Renal cortical epithelial cell (primary cell): ENCODE measurements around the gene KRTAP4-7. TPM values are rescaled to one million over a fixed set of nuclear protein-coding genes. Genes with fewer than 3 reads are reported as not detected.
"Not testable (repeated sequence)": the region's sequence is repeated elsewhere in the genome, so short reads cannot be mapped to it uniquely, and the experiment has no call there.

Experiments used
- DNase-seq: peaks from one replicate; pipeline ENCODE4 v3.0.0-alpha.2; 2011; ENCODE audit warnings: low read depth
- total RNA-seq: library from RNA; depleted of rRNA; stranded (reverse); fragments of >200 nt; gene quantifications from 2 replicates; pipeline ENCODE4 v1.2.3, GENCODE V29; 2014

Gene KRTAP4-7
- total RNA-seq, 1 donor from 2014 or later, result not detected

GRCh38 chr17:41108728-41109386, 24.9 kb downstream of the KRTAP4-7 start:
- DNase-seq, result not testable (repeated sequence)

- DNase-seq, result no peak
These were observed 27.4 kb downstream of the KRTAP4-7 start for GRCh38 chr17:41111151-41111885.

GRCh38 chr17:41116297-41116696, 32.3 kb downstream of the KRTAP4-7 start:
- no peak for DNase-seq

GRCh38 chr17:41117846-41118386, 34.0 kb downstream of the KRTAP4-7 start, which contains the start of gene KRTAP4-11:
TSS of gene KRTAP4-11 (minus strand) at chr17:41118373. CDS start at chr17:41118315, 58 bp downstream.
- DNase-seq, result not testable (repeated sequence)

GRCh38 chr17:41118721-41119120, 34.8 kb downstream of the KRTAP4-7 start:
- no peak for DNase-seq

GRCh38 chr17:41119696-41120690, 36.0 kb downstream of the KRTAP4-7 start:
- not testable (repeated sequence) for DNase-seq

GRCh38 chr17:41121742-41122141, 37.8 kb downstream of the KRTAP4-7 start:
- no peak for DNase-seq

- DNase-seq, result not testable (repeated sequence)
These were observed 39.5 kb downstream of the KRTAP4-7 start for GRCh38 chr17:41123292-41123990.

- not testable (repeated sequence) for DNase-seq
These were observed 40.0 kb downstream of the KRTAP4-7 start, which contains the start of gene KRTAP4-12 for GRCh38 chr17:41123991-41124371. TSS of gene KRTAP4-12 (minus strand) at chr17:41124182. CDS start at chr17:41124122, 60 bp downstream.

- no peak for DNase-seq
These were observed 41.1 kb downstream of the KRTAP4-7 start for GRCh38 chr17:41125064-41125463.

- no peak for DNase-seq
These were observed 42.5 kb downstream of the KRTAP4-7 start for GRCh38 chr17:41126412-41126811.

GRCh38 chr17:41127371-41127770, 43.4 kb downstream of the KRTAP4-7 start:
- DNase-seq, result no peak

GRCh38 chr17:41131979-41132378, 48.0 kb downstream of the KRTAP4-7 start:
- peak; percentile 57 for DNase-seq

GRCh38 chr17:41133880-41134735, 50.2 kb downstream of the KRTAP4-7 start:
- no peak for DNase-seq

Other genes with a start within 250 kb of the KRTAP4-7 start
- not detected in 2 replicates for gene KRT12, start 216.9 kb upstream of the KRTAP4-7 start, total RNA-seq
- not detected in 2 replicates for gene KRT20, start 198.9 kb upstream of the KRTAP4-7 start, total RNA-seq
- gene KRT23, start 146.5 kb upstream of the KRTAP4-7 start, total RNA-seq, result 1.2 and 68.1 TPM in 2 replicates
- gene KRT39, start 117.2 kb upstream of the KRTAP4-7 start, total RNA-seq, result not detected in 2 replicates
- not detected in 2 replicates for gene KRT40, start 99.8 kb upstream of the KRTAP4-7 start, total RNA-seq
- gene KRTAP3-3, start 90.0 kb upstream of the KRTAP4-7 start, total RNA-seq, result not detected in 2 replicates
- gene KRTAP3-2, start 84.2 kb upstream of the KRTAP4-7 start, total RNA-seq, result not detected in 2 replicates
- not detected in 2 replicates for gene KRTAP3-1, start 75.0 kb upstream of the KRTAP4-7 start, total RNA-seq
- not detected in 2 replicates for gene KRTAP1-5, start 56.9 kb upstream of the KRTAP4-7 start, total RNA-seq
- not detected in 2 replicates for gene KRTAP1-4, start 54.0 kb upstream of the KRTAP4-7 start, total RNA-seq
- not detected in 2 replicates for gene KRTAP1-3, start 49.3 kb upstream of the KRTAP4-7 start, total RNA-seq
- gene KRTAP1-1, start 42.7 kb upstream of the KRTAP4-7 start, total RNA-seq, result 0.25 and 0.35 TPM in 2 replicates
- gene KRTAP2-1, start 36.8 kb upstream of the KRTAP4-7 start, total RNA-seq, result not detected in 2 replicates
- 0.15 TPM in 1 of 2 replicates, not detected in the other for gene KRTAP2-2, start 28.9 kb upstream of the KRTAP4-7 start, total RNA-seq
- gene KRTAP2-3, start 24.0 kb upstream of the KRTAP4-7 start, total RNA-seq, result 0.55 and 5.9 TPM in 2 replicates
- gene KRTAP2-4, start 18.3 kb upstream of the KRTAP4-7 start, total RNA-seq, result not detected in 2 replicates
- not detected in 2 replicates for gene KRTAP4-8, start 14.0 kb downstream of the KRTAP4-7 start, total RNA-seq
- not detected in 2 replicates for gene KRTAP4-16, start 18.1 kb downstream of the KRTAP4-7 start, total RNA-seq
- gene KRTAP4-9, start 21.2 kb downstream of the KRTAP4-7 start, total RNA-seq, result not detected in 2 replicates
- gene KRTAP4-11, start 34.2 kb downstream of the KRTAP4-7 start, total RNA-seq, result not detected in 2 replicates
- not detected in 2 replicates for gene KRTAP4-12, start 40.0 kb downstream of the KRTAP4-7 start, total RNA-seq
- not detected in 2 replicates for gene KRTAP4-6, start 56.4 kb downstream of the KRTAP4-7 start, total RNA-seq
- not detected in 2 replicates for gene KRTAP4-5, start 65.7 kb downstream of the KRTAP4-7 start, total RNA-seq
- not detected in 2 replicates for gene KRTAP4-4, start 76.6 kb downstream of the KRTAP4-7 start, total RNA-seq
- gene KRTAP4-3, start 84.1 kb downstream of the KRTAP4-7 start, total RNA-seq, result not detected in 2 replicates
- not detected in 2 replicates for gene KRTAP4-2, start 94.1 kb downstream of the KRTAP4-7 start, total RNA-seq
- gene KRTAP4-1, start 100.8 kb downstream of the KRTAP4-7 start, total RNA-seq, result not detected in 2 replicates
- gene KRTAP9-1, start 105.7 kb downstream of the KRTAP4-7 start, total RNA-seq, result not detected in 2 replicates
- not detected in 2 replicates for gene KRTAP9-2, start 142.5 kb downstream of the KRTAP4-7 start, total RNA-seq
- not detected in 2 replicates for gene KRTAP9-3, start 148.3 kb downstream of the KRTAP4-7 start, total RNA-seq
- not detected in 2 replicates for gene KRTAP9-8, start 153.8 kb downstream of the KRTAP4-7 start, total RNA-seq
- not detected in 2 replicates for gene KRTAP9-4, start 165.5 kb downstream of the KRTAP4-7 start, total RNA-seq
- not detected in 2 replicates for gene KRTAP9-9, start 171.2 kb downstream of the KRTAP4-7 start, total RNA-seq
- not detected in 2 replicates for gene KRTAP9-6, start 181.2 kb downstream of the KRTAP4-7 start, total RNA-seq
- gene KRTAP9-7, start 191.5 kb downstream of the KRTAP4-7 start, total RNA-seq, result not detected in 2 replicates
- gene KRTAP29-1, start 218.7 kb downstream of the KRTAP4-7 start, total RNA-seq, result not detected in 2 replicates
- gene KRTAP16-1, start 225.2 kb downstream of the KRTAP4-7 start, total RNA-seq, result not detected in 2 replicates
- gene KRTAP17-1, start 231.6 kb downstream of the KRTAP4-7 start, total RNA-seq, result not detected in 2 replicates